SK-N-SH (cell line): ENCODE results near the gene ACSL3.

Experiments used
- CHD2 ChIP-seq: fragments of 150-350 bp; IDR thresholded peaks from 2 replicates; pipeline ENCODE4 v1.6.1; 2018; ENCODE audit warnings: low read length; ENCODE audit not compliant: partially characterized antibody
- CTCF ChIP-seq: fragments of 200-600 bp; sonication (generic); IDR thresholded peaks from 2 replicates; pipeline ENCODE4 v1.6.1; 2017; ENCODE audit warnings: antibody characterized with exemption, mild to moderate bottlenecking, moderate library complexity
- FOXM1 ChIP-seq: IDR thresholded peaks from 2 replicates; pipeline ENCODE4 v1.4.0; 2012; ENCODE audit warnings: low read depth, mild to moderate bottlenecking
- JUND ChIP-seq: IDR thresholded peaks from 2 replicates; pipeline ENCODE4 v1.4.0; 2012
- RCOR1 ChIP-seq: fragments of 150-350 bp; IDR thresholded peaks from 2 replicates; pipeline ENCODE4 v1.6.1; 2017; ENCODE audit warnings: antibody characterized with exemption, low read length
- RFX5 ChIP-seq: IDR thresholded peaks from 2 replicates; pipeline ENCODE4 v1.6.1; 2012; ENCODE audit warnings: mild to moderate bottlenecking, improper control_type of control experiment, low read length

- TF ChIP-seq JUND (no peak), RCOR1 (no peak), CHD2 (no peak), CTCF (no peak), FOXM1 (no peak), RFX5 (no peak)
Observed at GRCh38 chr2:222952204-222952603, 91.4 kb downstream of the ACSL3 start.
